Measurements from ENCODE around the gene CELA2A. TPM values are rescaled to one million over a fixed set of nuclear protein-coding genes. Genes with fewer than 3 reads are reported as not detected.
A peak's percentile ranks its signal among the peaks of the same experiment; 100 is the strongest.

CELA2A gene
- total and polyA plus RNA-seq, 2 of the 13 experiments (the other 11 are each of a cell fraction or from before 2014, with no cell fraction given), result not detected

DNA sequence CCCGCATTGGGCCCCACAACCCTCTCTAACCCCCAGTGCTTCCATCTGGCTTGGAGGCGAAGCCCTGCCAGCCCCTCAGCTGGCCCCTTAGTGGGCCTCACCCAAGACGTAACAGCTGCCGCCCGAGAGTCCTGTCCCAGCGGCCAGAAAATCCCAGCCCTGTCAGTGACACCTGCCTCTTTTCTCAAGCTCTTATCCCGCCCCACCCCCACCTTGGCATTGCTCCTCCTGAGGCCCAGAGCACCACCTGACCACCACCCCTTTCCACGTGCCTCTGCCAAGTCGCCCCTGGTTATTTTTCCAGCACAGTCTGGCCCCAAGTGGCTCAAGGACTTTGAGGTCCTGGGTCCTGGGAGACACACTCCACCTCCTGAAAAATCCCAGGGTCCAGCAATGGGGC, 24.2 kb upstream of the CELA2A start:
- Histone ChIP-seq H4K20me1 (ENCODE audit: insufficient read depth, low read length) (no peaks in the 10 kb centered on the region), H3K4me2 (ENCODE audit: low read depth, low read length) (no peak overlapping the region), H2AFZ (ENCODE audit: low read length) (no peak overlapping the region), H3K9me3 (ENCODE audit: low read length) (no peaks in the 10 kb centered on the region), H3K9ac (ENCODE audit: insufficient read depth, low read depth, low read length) (no peak overlapping the region), H3K36me3 (replicated peaks in 1 of 2; ENCODE audit: control insufficient read depth in 1 of 2, insufficient read depth in 2 of 2, low read length in 2 of 2) (peaks cover 0 to 1% of the 10 kb centered on the region in 2 experiments; a peak in 2 of 5 replicates), H3K27me3 (ENCODE audit: control insufficient read depth in 1 of 2, insufficient read depth in 2 of 2, low read length in 2 of 2) (no peaks in the 10 kb centered on the region), H3K4me3 (replicated peaks in 1 of 3; ENCODE audit: insufficient read depth in 1 of 3, low read depth in 2 of 3, low read length in 3 of 3) (no peak overlapping the region), H3K4me1 (ENCODE audit: insufficient read depth, low read length) (peaks cover 9% of the 10 kb centered on the region; the same call in 1 of the 2 replicates), H3K79me2 (ENCODE audit: insufficient read depth, low read length) (no peaks in the 10 kb centered on the region), H3K27ac (ENCODE audit: extremely low read length, insufficient read depth, low read length) (no peak overlapping the region)
- intact Hi-C loops (cut with micrococcal nuclease; ENCODE audit: unreplicated experiment), result no loop called here
- in situ Hi-C loops (cut with HindIII; ENCODE audit: extremely low pct_ligation_motif_present, low pct_unique_long_range_greater_than_20kb), result no loop called here
- POLR2A ChIA-PET, result no interaction called here
- FAIRE-seq (no peak), ATAC-seq (no peak), DNase-seq (ENCODE audit: low spot score) (no peak)
- CTCF ChIA-PET (ENCODE audit: low intra/inter-chr PET ratio, low total read pairs), result interaction anchor here (3.6 kb wide), 1 partner anchor 108 kb away, joined by 47 read pairs; no protein-coding TSS in a partner anchor
- 68% methylated on average over 9 of the region's 9 CpGs for WGBS (ENCODE audit: low lambda C conversion rate)
- no peak for TF ChIP-seq NFATC3 (CRISPR knock-in tag; IDR thresholded peaks at IDR 0.05)
- TF ChIP-seq, protein P1, sequence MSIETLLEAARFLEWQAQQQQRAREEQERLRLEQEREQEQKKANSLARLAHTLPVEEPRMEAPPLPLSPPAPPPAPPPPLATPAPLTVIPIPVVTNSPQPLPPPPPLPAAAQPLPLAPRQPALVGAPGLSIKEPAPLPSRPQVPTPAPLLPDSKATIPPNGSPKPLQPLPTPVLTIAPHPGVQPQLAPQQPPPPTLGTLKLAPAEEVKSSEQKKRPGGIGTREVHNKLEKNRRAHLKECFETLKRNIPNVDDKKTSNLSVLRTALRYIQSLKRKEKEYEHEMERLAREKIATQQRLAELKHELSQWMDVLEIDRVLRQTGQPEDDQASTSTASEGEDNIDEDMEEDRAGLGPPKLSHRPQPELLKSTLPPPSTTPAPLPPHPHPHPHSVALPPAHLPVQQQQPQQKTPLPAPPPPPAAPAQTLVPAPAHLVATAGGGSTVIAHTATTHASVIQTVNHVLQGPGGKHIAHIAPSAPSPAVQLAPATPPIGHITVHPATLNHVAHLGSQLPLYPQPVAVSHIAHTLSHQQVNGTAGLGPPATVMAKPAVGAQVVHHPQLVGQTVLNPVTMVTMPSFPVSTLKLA (IDR thresholded peaks at IDR 0.05), result peak; percentile 42; the same call in 1 of the 2 replicates
- BruUV-seq (replicated peaks), result no TSS peak

DNA sequence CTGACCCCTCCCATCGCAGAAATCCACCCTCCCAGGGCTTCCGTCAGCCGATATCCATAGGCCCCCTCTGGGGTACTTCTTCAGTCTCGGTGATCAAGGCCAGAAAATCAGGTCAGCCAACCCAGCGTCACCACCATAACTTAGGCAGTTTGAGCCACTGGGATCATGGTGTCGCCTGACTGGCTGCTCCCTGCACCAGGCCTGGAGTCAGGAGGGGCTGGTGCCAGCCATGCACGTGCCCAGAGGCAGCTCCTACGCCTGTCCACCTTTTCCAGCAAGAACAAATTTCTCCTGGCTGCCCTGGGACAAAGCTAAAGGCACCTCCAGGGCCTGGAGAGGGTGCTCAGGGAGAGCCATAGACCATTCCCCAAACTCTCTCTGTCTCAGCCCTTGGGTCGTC, 23.1 kb upstream of the CELA2A start:
- Histone ChIP-seq H4K20me1 (ENCODE audit: insufficient read depth, low read length) (no peaks in the 10 kb centered on the region), H2AFZ (ENCODE audit: low read length) (no peak overlapping the region), H3K36me3 (replicated peaks in 1 of 2; ENCODE audit: control insufficient read depth in 1 of 2, insufficient read depth in 2 of 2, low read length in 2 of 2) (no peaks in the 10 kb centered on the region), H3K4me1 (ENCODE audit: insufficient read depth, low read length) (peaks cover 14% of the 10 kb centered on the region), H3K4me2 (ENCODE audit: low read depth, low read length) (no peak overlapping the region), H3K79me2 (ENCODE audit: insufficient read depth, low read length) (no peaks in the 10 kb centered on the region), H3K9me3 (ENCODE audit: low read length) (no peaks in the 10 kb centered on the region), H3K27ac (ENCODE audit: extremely low read length, insufficient read depth, low read length) (no peak overlapping the region), H3K27me3 (ENCODE audit: control insufficient read depth in 1 of 2, insufficient read depth in 2 of 2, low read length in 2 of 2) (no peaks in the 10 kb centered on the region), H3K9ac (ENCODE audit: insufficient read depth, low read depth, low read length) (no peak overlapping the region), H3K4me3 (replicated peaks in 1 of 3; ENCODE audit: insufficient read depth in 1 of 3, low read depth in 2 of 3, low read length in 3 of 3) (no peak overlapping the region)
- ChIA-PET CTCF (ENCODE audit: low intra/inter-chr PET ratio, low total read pairs) (no interaction called here), POLR2A (no interaction called here)
- 58% methylated on average over 8 of the region's 9 CpGs for WGBS (ENCODE audit: low lambda C conversion rate)
- ATAC-seq, result no peak
- intact Hi-C loops (cut with micrococcal nuclease; ENCODE audit: unreplicated experiment) (no loop called here), in situ Hi-C loops (cut with HindIII; ENCODE audit: extremely low pct_ligation_motif_present, low pct_unique_long_range_greater_than_20kb) (no loop called here)
- FAIRE-seq, result no peak
- no peak for DNase-seq (ENCODE audit: low spot score)
- TF ChIP-seq, protein P2, sequence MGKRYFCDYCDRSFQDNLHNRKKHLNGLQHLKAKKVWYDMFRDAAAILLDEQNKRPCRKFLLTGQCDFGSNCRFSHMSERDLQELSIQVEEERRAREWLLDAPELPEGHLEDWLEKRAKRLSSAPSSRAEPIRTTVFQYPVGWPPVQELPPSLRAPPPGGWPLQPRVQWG (CRISPR knock-in tag; IDR thresholded peaks at IDR 0.05; ENCODE audit: borderline replicate concordance, low read depth), result no peak
- no peak for TF ChIP-seq NFE2L2 (IDR thresholded peaks at IDR 0.05; ENCODE audit: low read length)
- no peak for TF ChIP-seq JDP2 (CRISPR knock-in tag; IDR thresholded peaks at IDR 0.05; ENCODE audit: borderline replicate concordance)
- no TSS peak for BruUV-seq (replicated peaks)

Data from HepG2 (cell line).